Endodermal cell (in vitro differentiated cells): ENCODE measurements around the gene DUSP5. TPM values are rescaled to one million over a fixed set of nuclear protein-coding genes. Genes with fewer than 3 reads are reported as not detected.
A peak's percentile ranks its signal among the peaks of the same experiment; 100 is the strongest.

Experiments used
- DNase-seq: peaks from one replicate; pipeline ENCODE4 v3.0.0-alpha.2; 2017
- H3K27ac ChIP-seq: 2 replicates; pipeline ENCODE4 v1.5.1; 2013; ENCODE audit warnings: mild to moderate bottlenecking, low read depth, low read length, moderate library complexity
- H3K27me3 ChIP-seq: 2 replicates; pipeline ENCODE4 v1.6.1; 2013; ENCODE audit warnings: mild to moderate bottlenecking, low read length, moderate library complexity; ENCODE audit not compliant: insufficient read depth, control insufficient read depth, poor library complexity, severe bottlenecking
- H3K36me3 ChIP-seq: 2 replicates; pipeline ENCODE4 v1.7.0; 2013; ENCODE audit warnings: mild to moderate bottlenecking, low read length, moderate library complexity; ENCODE audit not compliant: control insufficient read depth, insufficient read depth
- H3K4me1 ChIP-seq: one replicate; pipeline ENCODE4 v1.7.0; 2013; ENCODE audit warnings: low read length; ENCODE audit not compliant: control insufficient read depth, insufficient read depth
- H3K4me3 ChIP-seq: 2 replicates; pipeline ENCODE4 v1.5.1; 2013; ENCODE audit warnings: mild to moderate bottlenecking, low read length, moderate library complexity
- H3K9ac ChIP-seq: 2 replicates; pipeline ENCODE4 v1.6.1; 2013; ENCODE audit warnings: mild to moderate bottlenecking, low read length, moderate library complexity; ENCODE audit not compliant: poor library complexity, severe bottlenecking; ENCODE audit errors: extremely low read depth
- H3K9me3 ChIP-seq: 2 replicates; pipeline ENCODE4 v1.6.1; 2013; ENCODE audit warnings: mild to moderate bottlenecking, low read length, moderate library complexity; ENCODE audit not compliant: control insufficient read depth
- H3K27ac Mint-ChIP-seq: 2 replicates; pipeline ENCODE4 v1.8.0; 2020; ENCODE audit warnings: mixed read lengths
- H3K27me3 Mint-ChIP-seq: 2 replicates; pipeline ENCODE4 v1.8.0; 2021; ENCODE audit warnings: mild to moderate bottlenecking, mixed read lengths; ENCODE audit not compliant: insufficient read depth
- H3K36me3 Mint-ChIP-seq: 2 replicates; pipeline ENCODE4 v1.8.0; 2020; ENCODE audit warnings: low read depth, mixed read lengths
- H3K4me1 Mint-ChIP-seq: 2 replicates; pipeline ENCODE4 v1.8.0; 2020; ENCODE audit warnings: mixed read lengths
- H3K4me3 Mint-ChIP-seq: 2 replicates; pipeline ENCODE4 v1.8.0; 2020; ENCODE audit warnings: mild to moderate bottlenecking, moderate library complexity, mixed read lengths
- H3K9me3 Mint-ChIP-seq: 2 replicates; pipeline ENCODE4 v1.8.0; 2020; ENCODE audit warnings: mild to moderate bottlenecking, mixed read lengths
- CTCF ChIP-seq: fragments of 200-600 bp; sonication (generic); conservative IDR thresholded peaks from 2 replicates; pipeline ENCODE4 v1.5.0; 2021; ENCODE audit warnings: antibody characterized with exemption, mild to moderate bottlenecking
- WGBS, 2 experiments: methylation state at CpG; one replicate each; pipeline versions ENCODE4 v1.1.5 to v1.1.7; 2013; ENCODE audit warnings: missing lambda C conversion rate in 2 of 2, mixed read lengths in 1 of 2; ENCODE audit not compliant: insufficient coverage in 1 of 2, insufficient read length in 1 of 2; 5-methylcytosine and 5-hydroxymethylcytosine counted together
- total RNA-seq, 2 donors: library from RNA; stranded (reverse); fragmentation: NEBNext Ultra II Directional in 1 of 2; extraction: Animal tissue kit (Norgen Biotek cat#: 25700) in 1 of 2; gene quantifications; 2 replicates in 1 of 2; 3 replicates in 1 of 2; pipeline ENCODE4 v1.2.1, GENCODE V29; 2021

DUSP5 gene
- total RNA-seq, 2 donors from 2014 or later, result 60.0 to 60.3 TPM

- H3K27me3 Mint-ChIP-seq, result peaks cover 4% of the 10 kb centered on the region
Measured at GRCh38 chr10:110458266-110458920, 39.3 kb upstream of the DUSP5 start.

DNA sequence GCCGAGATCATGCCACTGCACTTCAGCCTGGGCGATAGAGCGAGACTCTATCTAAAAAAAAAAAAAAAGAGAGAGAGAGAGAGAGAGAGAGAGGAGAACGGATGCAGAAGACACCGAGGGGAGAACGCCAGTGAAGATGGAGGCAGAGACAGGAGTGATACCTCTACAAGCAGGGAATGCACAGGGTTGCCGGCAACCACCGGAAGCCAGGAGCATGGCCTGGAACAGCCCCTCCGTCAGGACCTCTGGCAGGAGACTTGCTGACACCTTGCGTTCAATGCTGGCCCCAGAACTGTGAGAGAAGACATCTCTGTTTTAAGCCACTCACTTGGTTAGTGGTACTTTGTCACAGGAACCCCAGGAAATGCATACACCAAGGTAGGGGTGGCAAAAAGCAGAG is 38.1 kb upstream of the DUSP5 start:
- Mint-ChIP-seq H3K36me3 (no peaks in the 10 kb centered on the region), H3K4me3 (no peak overlapping the region), H3K27me3 (peaks cover 4% of the 10 kb centered on the region), H3K9me3 (no peaks in the 10 kb centered on the region), H3K4me1 (no peaks in the 10 kb centered on the region), H3K27ac (no peak overlapping the region)
- Histone ChIP-seq H3K36me3 (no peaks in the 10 kb centered on the region), H3K27ac (no peak overlapping the region), H3K4me3 (no peak overlapping the region), H3K27me3 (no peaks in the 10 kb centered on the region), H3K9ac (no peak overlapping the region), H3K4me1 (no peaks in the 10 kb centered on the region), H3K9me3 (no peaks in the 10 kb centered on the region)
- 91 to 95% methylated on average over 6 to 10 of the region's 10 CpGs for whole genome bisulfite sequencing, 2 experiments
- no peak for DNase-seq
- no peak for TF ChIP-seq CTCF

More at GRCh38 chr10:110458266-110458920, 39.3 kb upstream of the DUSP5 start:
- peak; percentile 22 for DNase-seq
- Histone ChIP-seq H3K9ac (no peak overlapping the region), H3K27me3 (no peaks in the 10 kb centered on the region), H3K36me3 (no peaks in the 10 kb centered on the region), H3K27ac (no peak overlapping the region), H3K4me3 (no peak overlapping the region), H3K9me3 (no peaks in the 10 kb centered on the region), H3K4me1 (no peaks in the 10 kb centered on the region)
- no peak overlapping the region for H3K4me3 Mint-ChIP-seq
- TF ChIP-seq CTCF, result no peak
- 85 to 92% methylated on average over 7 of the region's 7 CpGs for WGBS, 2 experiments
- no peaks in the 10 kb centered on the region for H3K4me1 Mint-ChIP-seq
- H3K27ac Mint-ChIP-seq, result no peak overlapping the region
- H3K9me3 Mint-ChIP-seq, result no peaks in the 10 kb centered on the region
- H3K36me3 Mint-ChIP-seq, result no peaks in the 10 kb centered on the region

GRCh38 chr10:110460111-110460809 is 37.4 kb upstream of the DUSP5 start:
- no peak for TF ChIP-seq CTCF
- H3K27ac ChIP-seq, result no peak overlapping the region
- Mint-ChIP-seq H3K27me3 (peaks cover 4% of the 10 kb centered on the region), H3K4me3 (no peak overlapping the region), H3K36me3 (no peaks in the 10 kb centered on the region), H3K9me3 (no peaks in the 10 kb centered on the region), H3K4me1 (no peaks in the 10 kb centered on the region), H3K27ac (no peak overlapping the region)
- H3K9me3 ChIP-seq, result no peaks in the 10 kb centered on the region
- no peaks in the 10 kb centered on the region for H3K36me3 ChIP-seq
- H3K4me1 ChIP-seq, result no peaks in the 10 kb centered on the region
- peak; percentile 53 for DNase-seq
- no peak overlapping the region for H3K9ac ChIP-seq
- no peaks in the 10 kb centered on the region for H3K27me3 ChIP-seq
- no peak overlapping the region for H3K4me3 ChIP-seq
- 82 to 91% methylated on average over 13 to 16 of the region's 16 CpGs for WGBS, 2 experiments
